ENCODE data around the gene KLF14.

DNA sequence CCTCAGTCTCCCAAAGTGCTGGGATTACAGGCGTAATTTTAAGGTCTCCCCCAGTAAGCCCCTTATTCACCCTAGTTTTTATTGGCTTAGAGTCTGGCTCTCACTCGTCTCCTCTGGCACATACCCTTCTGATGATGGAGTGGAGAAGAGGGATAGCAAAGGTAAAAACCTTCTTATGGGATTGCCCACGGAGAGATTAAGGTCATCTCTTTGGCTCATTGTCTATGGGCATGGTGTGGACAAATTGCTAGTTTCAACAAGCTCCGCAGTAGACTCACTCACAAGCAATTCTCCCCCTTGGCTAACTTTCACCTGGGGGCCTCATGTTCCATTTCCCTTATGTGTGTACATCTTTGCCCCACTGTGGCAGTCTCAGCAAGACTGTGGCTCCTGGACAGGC is 25.2 kb downstream of the KLF14 start:
- TF ChIP-seq, protein P1, sequence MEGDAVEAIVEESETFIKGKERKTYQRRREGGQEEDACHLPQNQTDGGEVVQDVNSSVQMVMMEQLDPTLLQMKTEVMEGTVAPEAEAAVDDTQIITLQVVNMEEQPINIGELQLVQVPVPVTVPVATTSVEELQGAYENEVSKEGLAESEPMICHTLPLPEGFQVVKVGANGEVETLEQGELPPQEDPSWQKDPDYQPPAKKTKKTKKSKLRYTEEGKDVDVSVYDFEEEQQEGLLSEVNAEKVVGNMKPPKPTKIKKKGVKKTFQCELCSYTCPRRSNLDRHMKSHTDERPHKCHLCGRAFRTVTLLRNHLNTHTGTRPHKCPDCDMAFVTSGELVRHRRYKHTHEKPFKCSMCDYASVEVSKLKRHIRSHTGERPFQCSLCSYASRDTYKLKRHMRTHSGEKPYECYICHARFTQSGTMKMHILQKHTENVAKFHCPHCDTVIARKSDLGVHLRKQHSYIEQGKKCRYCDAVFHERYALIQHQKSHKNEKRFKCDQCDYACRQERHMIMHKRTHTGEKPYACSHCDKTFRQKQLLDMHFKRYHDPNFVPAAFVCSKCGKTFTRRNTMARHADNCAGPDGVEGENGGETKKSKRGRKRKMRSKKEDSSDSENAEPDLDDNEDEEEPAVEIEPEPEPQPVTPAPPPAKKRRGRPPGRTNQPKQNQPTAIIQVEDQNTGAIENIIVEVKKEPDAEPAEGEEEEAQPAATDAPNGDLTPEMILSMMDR (conservative IDR thresholded peaks at IDR 0.05; ENCODE audit: low read length), result no peak
- no peak for TF ChIP-seq EZH2phosphoT487 (IDR thresholded peaks at IDR 0.05; ENCODE audit: borderline replicate concordance)

All from Loucy (cell line).